HG03196 (cell line): ENCODE data around the gene CYREN.
"Not testable (repeated sequence)": the region's sequence is repeated elsewhere in the genome, so short reads cannot be mapped to it uniquely, and the experiment has no call there.

Experiments used
- ATAC-seq: cut with Tn5 transposase; IDR thresholded peaks from one replicate; pipeline ENCODE4 v1.9.1; 2021; ENCODE audit not compliant: unreplicated experiment

Gene CYREN

GRCh38 chr7:135179321-135179925 lies 8.9 kb upstream of the CYREN start:
- no peak for ATAC-seq

- ATAC-seq, result no peak
These were observed 7.9 kb upstream of the CYREN start for GRCh38 chr7:135178364-135178763.

- ATAC-seq, result no peak
These were observed 6.7 kb upstream of the CYREN start for GRCh38 chr7:135177028-135177696.

- no peak for ATAC-seq
These were observed 5.4 kb upstream of the CYREN start for GRCh38 chr7:135175931-135176330.

- ATAC-seq, result no peak
These were observed 4.4 kb upstream of the CYREN start for GRCh38 chr7:135174941-135175340.

- not testable (repeated sequence) for ATAC-seq
These were observed 3.4 kb upstream of the CYREN start for GRCh38 chr7:135173916-135174315.

- not testable (repeated sequence) for ATAC-seq
These were observed 1.2 kb upstream of the CYREN start for GRCh38 chr7:135171581-135172291.

GRCh38 chr7:135170998-135171481 lies 533 bp upstream of the CYREN start:
- ATAC-seq, result peak; percentile 29

- ATAC-seq, result no peak
These were observed 588 bp downstream of the CYREN start for GRCh38 chr7:135169964-135170273.

GRCh38 chr7:135169141-135169963 lies 1.2 kb downstream of the CYREN start:
- peak; percentile 27 for ATAC-seq

GRCh38 chr7:135168489-135169140 lies 1.9 kb downstream of the CYREN start:
- no peak for ATAC-seq

- ATAC-seq, result no peak
These were observed 2.5 kb downstream of the CYREN start for GRCh38 chr7:135168001-135168400.

GRCh38 chr7:135167365-135167917 lies 3.1 kb downstream of the CYREN start:
- ATAC-seq, result no peak

GRCh38 chr7:135166338-135166990 lies 4.0 kb downstream of the CYREN start:
- no peak for ATAC-seq

- ATAC-seq, result no peak
These were observed 4.6 kb downstream of the CYREN start for GRCh38 chr7:135165862-135166261.

- ATAC-seq, result no peak
These were observed 6.0 kb downstream of the CYREN start for GRCh38 chr7:135164357-135165061.

GRCh38 chr7:135162382-135163001 lies 8.0 kb downstream of the CYREN start:
- no peak for ATAC-seq

GRCh38 chr7:135161669-135162068 lies 8.8 kb downstream of the CYREN start:
- ATAC-seq, result no peak
